ENCODE results near the gene CHRM5.
A peak's percentile ranks its signal among the peaks of the same experiment; 100 is the strongest.

The CHRM5 gene

GRCh38 chr15:34106423-34106822 lies 138.1 kb downstream of the CHRM5 start:
- Histone ChIP-seq H3K36me3 (ENCODE audit: control insufficient read depth, insufficient read depth, low read length) (no peaks in the 10 kb centered on the region), H2AFZ (no peak overlapping the region), H3K79me2 (peaks cover 4% of the 10 kb centered on the region), H3K9ac (no peak overlapping the region), H3K4me1 (no peaks in the 10 kb centered on the region), H3K27me3 (ENCODE audit: control insufficient read depth, insufficient read depth, low read length) (no peaks in the 10 kb centered on the region), H3K4me3 (ENCODE audit: low read depth, low read length) (no peak overlapping the region), H3K9me3 (ENCODE audit: control insufficient read depth, low read length) (no peaks in the 10 kb centered on the region), H3K27ac (no peak overlapping the region), H3K4me2 (ENCODE audit: low read length) (no peak overlapping the region)
- TF ChIP-seq CTCF (IDR thresholded peaks at IDR 0.05): no peak

- no peaks in the 10 kb centered on the region for H3K27me3 ChIP-seq (ENCODE audit: control insufficient read depth, insufficient read depth, low read length)
Observed at GRCh38 chr15:34107315-34107714, 139.0 kb downstream of the CHRM5 start.

GRCh38 chr15:34109797-34110663 lies 141.7 kb downstream of the CHRM5 start:
- H2AFZ ChIP-seq: no peak overlapping the region
- no peaks in the 10 kb centered on the region for H3K9me3 ChIP-seq (ENCODE audit: control insufficient read depth, low read length)
- no peaks in the 10 kb centered on the region for H3K36me3 ChIP-seq (ENCODE audit: control insufficient read depth, insufficient read depth, low read length)
- H3K27me3 ChIP-seq (ENCODE audit: control insufficient read depth, insufficient read depth, low read length): no peaks in the 10 kb centered on the region
- H3K4me3 ChIP-seq (ENCODE audit: low read depth, low read length): no peak overlapping the region
- H3K4me1 ChIP-seq: no peaks in the 10 kb centered on the region
- TF ChIP-seq CTCF (IDR thresholded peaks at IDR 0.05): peak; percentile 18
- H3K9ac ChIP-seq: no peak overlapping the region
- H3K79me2 ChIP-seq: no peaks in the 10 kb centered on the region
- H3K27ac ChIP-seq: no peak overlapping the region
- H3K4me2 ChIP-seq (ENCODE audit: low read length): no peak overlapping the region

More at GRCh38 chr15:34107315-34107714, 139.0 kb downstream of the CHRM5 start:
- no peak for TF ChIP-seq CTCF (IDR thresholded peaks at IDR 0.05)
- Histone ChIP-seq H3K79me2 (peaks cover 3% of the 10 kb centered on the region), H3K4me1 (no peaks in the 10 kb centered on the region), H3K9ac (no peak overlapping the region), H3K36me3 (ENCODE audit: control insufficient read depth, insufficient read depth, low read length) (no peaks in the 10 kb centered on the region), H3K4me2 (ENCODE audit: low read length) (no peak overlapping the region), H3K9me3 (ENCODE audit: control insufficient read depth, low read length) (no peaks in the 10 kb centered on the region), H3K27ac (no peak overlapping the region), H3K4me3 (ENCODE audit: low read depth, low read length) (no peak overlapping the region), H2AFZ (no peak overlapping the region)

GRCh38 chr15:34111488-34111887 lies 143.2 kb downstream of the CHRM5 start:
- no peak overlapping the region for H3K9ac ChIP-seq
- no peak overlapping the region for H3K27ac ChIP-seq
- no peak for TF ChIP-seq CTCF (IDR thresholded peaks at IDR 0.05)
- H3K79me2 ChIP-seq: no peaks in the 10 kb centered on the region
- H3K27me3 ChIP-seq (ENCODE audit: control insufficient read depth, insufficient read depth, low read length): no peaks in the 10 kb centered on the region
- H2AFZ ChIP-seq: no peak overlapping the region
- no peaks in the 10 kb centered on the region for H3K36me3 ChIP-seq (ENCODE audit: control insufficient read depth, insufficient read depth, low read length)
- no peaks in the 10 kb centered on the region for H3K9me3 ChIP-seq (ENCODE audit: control insufficient read depth, low read length)
- no peaks in the 10 kb centered on the region for H3K4me1 ChIP-seq
- H3K4me3 ChIP-seq (ENCODE audit: low read depth, low read length): no peak overlapping the region
- no peak overlapping the region for H3K4me2 ChIP-seq (ENCODE audit: low read length)

- no peak overlapping the region for H3K9ac ChIP-seq
- TF ChIP-seq CTCF (IDR thresholded peaks at IDR 0.05): no peak
- H3K4me3 ChIP-seq (ENCODE audit: low read depth, low read length): no peak overlapping the region
- no peaks in the 10 kb centered on the region for H3K79me2 ChIP-seq
- H3K9me3 ChIP-seq (ENCODE audit: control insufficient read depth, low read length): no peaks in the 10 kb centered on the region
- H3K27ac ChIP-seq: no peak overlapping the region
- no peaks in the 10 kb centered on the region for H3K36me3 ChIP-seq (ENCODE audit: control insufficient read depth, insufficient read depth, low read length)
- no peaks in the 10 kb centered on the region for H3K27me3 ChIP-seq (ENCODE audit: control insufficient read depth, insufficient read depth, low read length)
- H2AFZ ChIP-seq: no peak overlapping the region
- H3K4me1 ChIP-seq: no peaks in the 10 kb centered on the region
- no peak overlapping the region for H3K4me2 ChIP-seq (ENCODE audit: low read length)
Observed at GRCh38 chr15:34114215-34114614, 145.9 kb downstream of the CHRM5 start.

Data from parathyroid adenoma (tissue), 2 donors.